ENCODE data around the gene UCKL1. TPM values are rescaled to one million over a fixed set of nuclear protein-coding genes. Genes with fewer than 3 reads are reported as not detected.
A peak's percentile ranks its signal among the peaks of the same experiment; 100 is the strongest.

The UCKL1 gene
- polyA plus RNA-seq, 3 donors, result 10.9 to 65.8 (median 14.5) TPM

DNA sequence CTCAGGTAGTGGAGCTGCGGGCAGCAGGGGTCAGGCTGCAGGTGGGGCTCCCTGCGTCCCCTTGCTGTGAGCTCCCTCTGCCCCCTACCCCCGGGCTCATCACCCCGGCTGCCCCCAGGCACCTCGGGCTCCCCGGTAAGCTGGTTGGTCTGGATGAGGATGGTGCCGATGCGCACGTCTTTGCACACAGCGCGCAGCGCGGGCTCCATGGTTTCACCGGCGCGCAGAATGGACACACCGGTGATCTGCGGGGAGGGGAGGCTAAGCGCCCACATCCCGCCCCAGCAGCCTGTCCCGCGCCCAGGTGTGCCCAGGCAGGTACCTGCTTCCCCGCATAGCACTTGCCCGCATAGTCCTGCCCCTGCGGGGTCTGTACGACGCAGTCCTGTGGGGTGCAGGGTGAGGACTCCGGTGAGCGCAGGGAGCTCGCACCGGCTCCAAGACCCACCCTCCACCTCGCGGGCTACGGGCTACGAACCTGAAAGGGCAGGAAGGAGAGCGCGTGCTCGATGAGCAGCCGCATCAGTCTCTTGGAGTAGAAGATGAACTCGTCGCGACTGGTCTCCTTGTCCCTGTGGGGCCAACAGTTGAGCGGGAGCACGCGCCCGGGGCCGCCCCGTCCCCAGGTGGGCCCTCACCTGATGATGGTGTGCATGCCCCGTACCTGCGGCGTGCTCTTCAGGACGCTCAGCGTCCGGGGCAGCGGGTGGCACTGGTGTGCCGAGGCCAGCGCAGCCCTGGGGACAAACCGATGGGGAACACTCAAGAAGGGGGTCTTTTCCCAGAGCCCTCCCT is 15.5 kb downstream of the UCKL1 start:
- 97% methylated on average over 41 of the region's 58 CpGs for WGBS (ENCODE audit: insufficient coverage)
- H3K9me3 Mint-ChIP-seq, result peaks cover 0 to 3% (median 0%) of the 10 kb centered on the region in 7 donors
- H3K4me3 ChIP-seq (replicated peaks in 1 of 3; ENCODE audit: low read depth in 2 of 3, low read length in 3 of 3), result peak overlapping the region in 1 of 3 experiments; percentile 68
- peaks cover 30 to 39% of the 10 kb centered on the region in 2 donors for H3K4me1 ChIP-seq (ENCODE audit: control insufficient read depth in 1 of 2, insufficient read depth in 2 of 2, low read length in 2 of 2)
- H2AFZ ChIP-seq (ENCODE audit: insufficient read depth, low read depth, low read length, poor library complexity, severe bottlenecking), result no peak overlapping the region
- TF ChIP-seq, protein P1, sequence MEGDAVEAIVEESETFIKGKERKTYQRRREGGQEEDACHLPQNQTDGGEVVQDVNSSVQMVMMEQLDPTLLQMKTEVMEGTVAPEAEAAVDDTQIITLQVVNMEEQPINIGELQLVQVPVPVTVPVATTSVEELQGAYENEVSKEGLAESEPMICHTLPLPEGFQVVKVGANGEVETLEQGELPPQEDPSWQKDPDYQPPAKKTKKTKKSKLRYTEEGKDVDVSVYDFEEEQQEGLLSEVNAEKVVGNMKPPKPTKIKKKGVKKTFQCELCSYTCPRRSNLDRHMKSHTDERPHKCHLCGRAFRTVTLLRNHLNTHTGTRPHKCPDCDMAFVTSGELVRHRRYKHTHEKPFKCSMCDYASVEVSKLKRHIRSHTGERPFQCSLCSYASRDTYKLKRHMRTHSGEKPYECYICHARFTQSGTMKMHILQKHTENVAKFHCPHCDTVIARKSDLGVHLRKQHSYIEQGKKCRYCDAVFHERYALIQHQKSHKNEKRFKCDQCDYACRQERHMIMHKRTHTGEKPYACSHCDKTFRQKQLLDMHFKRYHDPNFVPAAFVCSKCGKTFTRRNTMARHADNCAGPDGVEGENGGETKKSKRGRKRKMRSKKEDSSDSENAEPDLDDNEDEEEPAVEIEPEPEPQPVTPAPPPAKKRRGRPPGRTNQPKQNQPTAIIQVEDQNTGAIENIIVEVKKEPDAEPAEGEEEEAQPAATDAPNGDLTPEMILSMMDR (IDR thresholded peaks at IDR 0.05), result no peak
- H3K9ac ChIP-seq (ENCODE audit: insufficient read depth, low read length, poor library complexity, severe bottlenecking), result no peak overlapping the region
- peaks cover 28% of the 10 kb centered on the region for H3K4me1 Mint-ChIP-seq
- no peaks in the 10 kb centered on the region for H3K9me3 ChIP-seq (replicated peaks in 1 of 2; ENCODE audit: control insufficient read depth in 1 of 2, insufficient read depth in 1 of 2, low read length in 2 of 2)
- intact Hi-C loops (cut with micrococcal nuclease), result loop anchor here (5.0 kb wide), 2 partner anchors 33 to 298 kb away; no protein-coding TSS in a partner anchor
- H3K27ac ChIP-seq (ENCODE audit: low read depth in 1 of 2, low read length in 2 of 2), result peak overlapping the region; percentile 80 to 82
- H3K36me3 ChIP-seq (replicated peaks in 1 of 2; ENCODE audit: control insufficient read depth in 1 of 2, insufficient read depth in 2 of 2, low read length in 2 of 2), result peaks cover 47 to 70% of the 10 kb centered on the region in 2 donors
- DNase-seq, result peak in 1 of 3 donors; percentile 11
- no peak overlapping the region for H3K4me3 Mint-ChIP-seq
- no peaks in the 10 kb centered on the region for H3K27me3 ChIP-seq (ENCODE audit: control insufficient read depth in 2 of 2, insufficient read depth in 2 of 2, low read length in 2 of 2)
- H3K36me3 Mint-ChIP-seq, result peaks cover 27 to 55% of the 10 kb centered on the region in 2 donors
- H3K27me3 Mint-ChIP-seq (ENCODE audit: low read depth in 3 of 3), result no peaks in the 10 kb centered on the region
- peak overlapping the region; percentile 77 for H3K4me2 ChIP-seq (replicated peaks; ENCODE audit: extremely low read depth, low read length, poor library complexity, severe bottlenecking)
- peak overlapping the region; percentile 50 to 91 (median 84) for H3K27ac Mint-ChIP-seq
- H4K20me1 ChIP-seq (ENCODE audit: insufficient read depth, low read length), result peaks cover 99% of the 10 kb centered on the region
- H3K79me2 ChIP-seq (ENCODE audit: insufficient read depth, low read length), result peaks cover 75% of the 10 kb centered on the region

DNA sequence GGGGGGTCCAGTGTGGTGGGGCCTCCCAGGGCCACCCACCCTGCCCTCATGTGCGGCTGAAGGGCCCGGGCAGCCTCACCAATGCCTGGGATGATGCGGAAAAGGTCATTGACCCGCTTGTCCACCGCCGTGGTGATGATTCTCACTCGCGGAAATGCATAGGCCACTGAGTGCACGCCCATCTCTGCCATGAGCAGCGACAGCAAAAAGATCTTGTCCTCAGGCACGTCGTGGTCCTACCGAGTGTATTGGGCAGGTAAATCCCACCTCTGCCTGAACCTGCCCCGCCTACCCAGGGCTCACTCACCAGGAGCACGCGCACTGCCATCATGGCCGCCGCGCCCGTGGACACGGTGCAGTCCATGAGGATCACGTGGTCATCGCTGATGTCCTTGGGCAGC is 16.1 kb downstream of the UCKL1 start:
- peaks cover 30 to 39% of the 10 kb centered on the region in 2 donors for H3K4me1 ChIP-seq (ENCODE audit: control insufficient read depth in 1 of 2, insufficient read depth in 2 of 2, low read length in 2 of 2)
- H3K36me3 ChIP-seq (replicated peaks in 1 of 2; ENCODE audit: control insufficient read depth in 1 of 2, insufficient read depth in 2 of 2, low read length in 2 of 2), result peaks cover 47 to 70% of the 10 kb centered on the region in 2 donors
- H3K4me3 Mint-ChIP-seq, result no peak overlapping the region
- no peak overlapping the region for H3K4me3 ChIP-seq (replicated peaks in 1 of 3; ENCODE audit: low read depth in 2 of 3, low read length in 3 of 3)
- peaks cover 0 to 3% (median 0%) of the 10 kb centered on the region in 7 donors for H3K9me3 Mint-ChIP-seq
- H3K9ac ChIP-seq (ENCODE audit: insufficient read depth, low read length, poor library complexity, severe bottlenecking), result no peak overlapping the region
- peaks cover 99% of the 10 kb centered on the region for H4K20me1 ChIP-seq (ENCODE audit: insufficient read depth, low read length)
- no peaks in the 10 kb centered on the region for H3K9me3 ChIP-seq (replicated peaks in 1 of 2; ENCODE audit: control insufficient read depth in 1 of 2, insufficient read depth in 1 of 2, low read length in 2 of 2)
- TF ChIP-seq, protein P1 (IDR thresholded peaks at IDR 0.05), result no peak
- no peaks in the 10 kb centered on the region for H3K27me3 ChIP-seq (ENCODE audit: control insufficient read depth in 2 of 2, insufficient read depth in 2 of 2, low read length in 2 of 2)
- H3K27ac ChIP-seq (ENCODE audit: low read depth in 1 of 2, low read length in 2 of 2), result peak overlapping the region in 1 of 2 donors; percentile 36
- H3K4me2 ChIP-seq (replicated peaks; ENCODE audit: extremely low read depth, low read length, poor library complexity, severe bottlenecking), result no peak overlapping the region
- peaks cover 27 to 55% of the 10 kb centered on the region in 2 donors for H3K36me3 Mint-ChIP-seq
- H2AFZ ChIP-seq (ENCODE audit: insufficient read depth, low read depth, low read length, poor library complexity, severe bottlenecking), result no peak overlapping the region
- H3K79me2 ChIP-seq (ENCODE audit: insufficient read depth, low read length), result peaks cover 75% of the 10 kb centered on the region
- H3K27me3 Mint-ChIP-seq (ENCODE audit: low read depth in 3 of 3), result no peaks in the 10 kb centered on the region
- H3K27ac Mint-ChIP-seq, result peak overlapping the region in 2 of 7 donors; percentile 19 to 42
- intact Hi-C loops (cut with micrococcal nuclease), result loop anchor here (5.0 kb wide), 2 partner anchors 33 to 298 kb away; no protein-coding TSS in a partner anchor
- peaks cover 28% of the 10 kb centered on the region for H3K4me1 Mint-ChIP-seq
- WGBS (ENCODE audit: insufficient coverage), result 97% methylated on average over 23 of the region's 23 CpGs
- DNase-seq, result no peak
